H1 (cell line): Measurements from ENCODE around the gene FUT2. TPM values are rescaled to one million over a fixed set of nuclear protein-coding genes. Genes with fewer than 3 reads are reported as not detected.

ENCODE experiments used
- CTCF ChIA-PET: fragments of 300-600 bp; sonication (Branson Sonifier 250); formaldehyde crosslinking; loops from one replicate; lab custom pipeline; 2021; ENCODE audit not compliant: partially characterized antibody; lab: Charles Lee
- POLR2A ChIA-PET: fragments of 300-600 bp; sonication (Branson Sonifier 250); formaldehyde crosslinking; loops from one replicate; lab custom pipeline; 2021; ENCODE audit warnings: inconsistent platforms; ENCODE audit not compliant: partially characterized antibody; lab: Charles Lee
- DNase-seq, 2 experiments: peaks; one replicate each; pipeline versions ENCODE4 v3.0.0 to v3.0.0-alpha.2; 2010 to 2022; ENCODE audit warnings: low spot score in 2 of 2, low read depth in 1 of 2, mixed read lengths in 1 of 2
- FAIRE-seq: peaks from 2 replicates; lab custom pipeline; 2011; peaks lifted over from hg19 to GRCh38; lab: Jason Lieb, UNC
- H2AFZ ChIP-seq: 2 replicates; pipeline ENCODE4 v1.8.1; 2012; ENCODE audit warnings: low read length, inconsistent platforms
- H2AK5ac ChIP-seq: 2 replicates; pipeline ENCODE4 v1.6.1; 2013; ENCODE audit warnings: low read depth, low read length
- H2BK120ac ChIP-seq: replicated peaks from 2 replicates; pipeline ENCODE3; 2013; ENCODE audit warnings: low read depth, low read length, inconsistent platforms
- H2BK12ac ChIP-seq: 2 replicates; pipeline ENCODE4 v1.6.1; 2013; ENCODE audit warnings: low read depth, low read length
- H2BK15ac ChIP-seq: 2 replicates; pipeline ENCODE4 v1.6.1; 2013; ENCODE audit warnings: low read length
- H2BK20ac ChIP-seq: 2 replicates; pipeline ENCODE4 v1.6.1; 2013; ENCODE audit warnings: low read length
- H2BK5ac ChIP-seq: 2 replicates; pipeline ENCODE4 v1.6.1; 2013; ENCODE audit warnings: low read depth, low read length
- H3K14ac ChIP-seq: 2 replicates; pipeline ENCODE4 v1.6.1; 2013; ENCODE audit warnings: inconsistent platforms; ENCODE audit not compliant: insufficient read length
- H3K18ac ChIP-seq: 2 replicates; pipeline ENCODE4 v1.6.1; 2013; ENCODE audit warnings: low read length; ENCODE audit errors: extremely low read depth
- H3K23ac ChIP-seq: 2 replicates; pipeline ENCODE4 v1.6.1; 2013; ENCODE audit warnings: inconsistent platforms; ENCODE audit not compliant: insufficient read length
- H3K23me2 ChIP-seq: 2 replicates; pipeline ENCODE4 v1.6.1; 2013; ENCODE audit warnings: low read depth, low read length
- H3K27ac ChIP-seq: 2 replicates; pipeline ENCODE4 v1.6.1; 2011; ENCODE audit warnings: low read depth, low read length, inconsistent platforms
- H3K27me3 ChIP-seq, 4 experiments: replicated peaks in 1 of 4; 1 replicate in 1 of 4; 2 replicates in 3 of 4; pipeline versions ENCODE4 v1.6.1 to v1.8.1; 2011 to 2013; ENCODE audit warnings: low read length in 3 of 4, mild to moderate bottlenecking in 3 of 4, inconsistent platforms in 2 of 4, mixed read lengths in 2 of 4, moderate library complexity in 1 of 4; ENCODE audit not compliant: control insufficient read depth in 3 of 4, insufficient read depth in 3 of 4; ENCODE audit errors: extremely low read depth in 1 of 4
- H3K36me3 ChIP-seq, 4 experiments: 2 replicates each; pipeline versions ENCODE4 v1.6.1 to v1.8.1; 2011 to 2013; ENCODE audit warnings: mild to moderate bottlenecking in 4 of 4, low read length in 3 of 4, moderate library complexity in 2 of 4, control low read depth in 1 of 4, inconsistent platforms in 1 of 4; ENCODE audit not compliant: insufficient read depth in 4 of 4, control insufficient read depth in 2 of 4
- H3K4ac ChIP-seq: replicated peaks from 2 replicates; pipeline ENCODE3; 2013; ENCODE audit warnings: low read length, low read depth, mixed read lengths, inconsistent platforms; ENCODE audit not compliant: insufficient read length
- H3K4me1 ChIP-seq, 4 experiments: replicated peaks in 1 of 4; 1 replicate in 1 of 4; 2 replicates in 3 of 4; pipeline versions ENCODE4 v1.6.1 to v1.8.1; 2011 to 2013; ENCODE audit warnings: low read length in 3 of 4, inconsistent platforms in 2 of 4, mixed read lengths in 1 of 4; ENCODE audit not compliant: insufficient read depth in 4 of 4, control insufficient read depth in 3 of 4
- H3K4me2 ChIP-seq, 2 experiments: 2 replicates each; pipeline versions ENCODE4 v1.6.1 to v1.8.1; 2011 to 2013; ENCODE audit warnings: low read depth in 2 of 2, low read length in 2 of 2, control low read depth in 1 of 2, inconsistent platforms in 1 of 2, mild to moderate bottlenecking in 1 of 2; ENCODE audit not compliant: insufficient read depth in 1 of 2
- H3K4me3 ChIP-seq, 4 experiments: fragments of 200-600, 300-600 bp in 1 of 4; sonication (generic), shearing (Covaris generic), sonication (Bioruptor Twin) in 1 of 4; 2 replicates each; pipeline versions ENCODE4 v1.5.1 to v1.8.1; 2011 to 2016; ENCODE audit warnings: low read length in 4 of 4, low read depth in 3 of 4, control low read depth in 2 of 4, inconsistent platforms in 2 of 4, mild to moderate bottlenecking in 2 of 4, mixed read lengths in 1 of 4, moderate library complexity in 1 of 4; ENCODE audit not compliant: insufficient read depth in 2 of 4; ENCODE audit errors: extremely low read depth in 1 of 4
- H3K56ac ChIP-seq: replicated peaks from 2 replicates; pipeline ENCODE3; 2013; ENCODE audit warnings: low read depth, mild to moderate bottlenecking, mixed read lengths, low read length, inconsistent platforms; ENCODE audit not compliant: insufficient read length
- H3K79me1 ChIP-seq: 2 replicates; pipeline ENCODE4 v1.6.1; 2013; ENCODE audit warnings: low read depth, low read length, control low read depth
- H3K79me2 ChIP-seq, 2 experiments: 2 replicates each; pipeline versions ENCODE4 v1.6.1 to v1.8.1; 2012 to 2013; ENCODE audit warnings: low read length in 2 of 2, mild to moderate bottlenecking in 2 of 2, inconsistent platforms in 1 of 2; ENCODE audit not compliant: insufficient read depth in 2 of 2, control insufficient read depth in 1 of 2
- H3K9ac ChIP-seq, 4 experiments: replicated peaks in 1 of 4; 1 replicate in 1 of 4; 2 replicates in 3 of 4; pipeline versions ENCODE4 v1.6.1 to v1.8.1; 2011 to 2013; ENCODE audit warnings: low read depth in 3 of 4, low read length in 3 of 4, control low read depth in 2 of 4, mild to moderate bottlenecking in 2 of 4, moderate library complexity in 2 of 4, inconsistent platforms in 1 of 4; ENCODE audit errors: extremely low read depth in 1 of 4
- H3K9me3 ChIP-seq, 2 experiments: 2 replicates each; pipeline versions ENCODE4 v1.6.1 to v1.8.1; 2012 to 2013; ENCODE audit warnings: mild to moderate bottlenecking in 2 of 2, moderate library complexity in 2 of 2, control low read depth in 1 of 2, inconsistent platforms in 1 of 2, low read depth in 1 of 2, low read length in 1 of 2, mixed read lengths in 1 of 2; ENCODE audit not compliant: insufficient read depth in 2 of 2
- H4K20me1 ChIP-seq, 2 experiments: replicated peaks in 1 of 2; 2 replicates each; pipeline versions ENCODE3 to v1.8.1; 2011 to 2013; ENCODE audit warnings: inconsistent platforms in 2 of 2, low read length in 2 of 2, mild to moderate bottlenecking in 1 of 2; ENCODE audit not compliant: insufficient read depth in 2 of 2, control insufficient read depth in 1 of 2
- H4K5ac ChIP-seq: 2 replicates; pipeline ENCODE4 v1.6.1; 2013; ENCODE audit warnings: low read length, low read depth, mixed read lengths, inconsistent platforms; ENCODE audit not compliant: insufficient read length
- H4K8ac ChIP-seq: 2 replicates; pipeline ENCODE4 v1.8.0; 2013; ENCODE audit warnings: mild to moderate bottlenecking, moderate library complexity, low read length, inconsistent platforms; ENCODE audit not compliant: insufficient read depth; ENCODE audit errors: extremely low read depth
- H4K91ac ChIP-seq: replicated peaks from 2 replicates; pipeline ENCODE3; 2013; ENCODE audit warnings: low read length, mixed read lengths, inconsistent platforms; ENCODE audit not compliant: insufficient read length
- ASH2L ChIP-seq: fragments of 200-600, 300-600 bp; sonication (generic); IDR thresholded peaks from one replicate; pipeline ENCODE4 v1.7.1; 2017; ENCODE audit warnings: low read length
- BRCA1 ChIP-seq: IDR thresholded peaks from 2 replicates; pipeline ENCODE4 v1.6.1; 2012; ENCODE audit warnings: low read depth, low read length, improper control_type of control experiment
- CHD2 ChIP-seq: IDR thresholded peaks from 2 replicates; pipeline ENCODE4 v1.6.1; 2012; ENCODE audit warnings: low read length, improper control_type of control experiment
- CTBP2 ChIP-seq: IDR thresholded peaks from 2 replicates; pipeline ENCODE4 v1.7.0; 2011; ENCODE audit warnings: borderline replicate concordance, mild to moderate bottlenecking, moderate library complexity, mixed read lengths, low read length; ENCODE audit not compliant: insufficient read depth, insufficient read length
- CTCF ChIP-seq, 3 experiments: IDR thresholded peaks; 1 replicate in 2 of 3; 2 replicates in 1 of 3; pipeline versions ENCODE4 v1.5.1 to v1.6.1; 2011; ENCODE audit warnings: low read length in 3 of 3, mild to moderate bottlenecking in 3 of 3, inconsistent platforms in 2 of 3, low read depth in 1 of 3, moderate library complexity in 1 of 3; ENCODE audit not compliant: insufficient read depth in 1 of 3; ENCODE audit errors: control extremely low read depth in 1 of 3
- GABPA ChIP-seq: IDR thresholded peaks from 2 replicates; pipeline ENCODE4 v1.6.1; 2011; ENCODE audit warnings: mild to moderate bottlenecking, low read length, moderate library complexity, borderline replicate concordance; ENCODE audit not compliant: insufficient read depth
- KDM4A ChIP-seq: IDR thresholded peaks from one replicate; pipeline ENCODE4 v1.7.1; 2012; ENCODE audit warnings: low read depth, mild to moderate bottlenecking, moderate library complexity, low read length, inconsistent platforms; ENCODE audit not compliant: severe bottlenecking
- SP4 ChIP-seq: IDR thresholded peaks from 2 replicates; pipeline ENCODE4 v1.6.1; 2012; ENCODE audit warnings: low read length, inconsistent platforms
- USF2 ChIP-seq: IDR thresholded peaks from 2 replicates; pipeline ENCODE4 v1.6.1; 2011; ENCODE audit warnings: low read length, improper control_type of control experiment
- WGBS, 2 experiments: shearing (Covaris generic) in 1 of 2; methylation state at CpG; one replicate each; pipeline versions ENCODE4 v1.1.6 to v1.1.7; 2013 to 2015; ENCODE audit warnings: low lambda C conversion rate in 2 of 2, mixed read lengths in 2 of 2, inconsistent platforms in 1 of 2, low coverage in 1 of 2, missing lambda C conversion rate in 1 of 2; ENCODE audit not compliant: insufficient replicate concordance in 2 of 2, insufficient coverage in 1 of 2, insufficient read length in 1 of 2; ENCODE audit errors: extremely low coverage in 1 of 2, missing lambda C conversion rate in 1 of 2; 5-methylcytosine and 5-hydroxymethylcytosine counted together
- polyA plus RNA-seq, 7 experiments: library from polyadenylated mRNA; depleted of rRNA in 3 of 7; stranded (reverse) in 5 of 7; unstranded in 2 of 7; fragments of >200 nt in 5 of 7; fragments of 200-250 nt in 2 of 7; gene quantifications; 1 replicate in 5 of 7; 2 replicates in 1 of 7; 4 replicates in 1 of 7; pipeline versions ENCODE4 v1.2.1 to v1.2.3, GENCODE V29; 2011 to 2013; ENCODE audit warnings: missing spikeins in 2 of 7, mixed read lengths in 2 of 7
- total RNA-seq: library from RNA; stranded (reverse); fragmentation: NEBNext Ultra II Directional; extraction: Animal tissue kit (Norgen Biotek cat#: 25700); gene quantifications from 2 replicates; pipeline ENCODE4 v1.2.1, GENCODE V29; 2021

Gene FUT2
- total and polyA plus RNA-seq, 2 of the 8 experiments (the other 6 are each of a cell fraction or from before 2014, with no cell fraction given): 5.0 to 5.6 TPM

GRCh38 chr19:48750351-48750750, 54.6 kb downstream of the FUT2 start:
- Histone ChIP-seq H3K36me3 (peaks cover 11 to 30% (median 15%) of the 10 kb centered on the region in 4 experiments), H3K18ac (no peak overlapping the region), H3K23ac (no peak overlapping the region), H3K4me3 (no peak overlapping the region), H4K20me1 (peaks cover 3 to 7% of the 10 kb centered on the region in 2 experiments), H3K27me3 (no peaks in the 10 kb centered on the region), H2AFZ (no peak overlapping the region), H2BK20ac (no peak overlapping the region), H3K4ac (no peak overlapping the region), H3K56ac (no peak overlapping the region), H3K23me2 (peaks cover 15% of the 10 kb centered on the region), H3K79me1 (peaks cover 14% of the 10 kb centered on the region), H3K9me3 (no peaks in the 10 kb centered on the region), H3K4me1 (peaks cover 8 to 17% (median 14%) of the 10 kb centered on the region in 4 experiments), H3K14ac (no peak overlapping the region), H2BK15ac (no peak overlapping the region), H4K5ac (no peak overlapping the region), H2BK12ac (no peak overlapping the region), H3K4me2 (no peak overlapping the region; a peak in 1 of 4 replicates), H4K8ac (no peak overlapping the region; the same call in 1 of the 2 replicates), H2BK120ac (no peak overlapping the region), H3K79me2 (peaks cover 3 to 27% of the 10 kb centered on the region in 2 experiments; a peak in 3 of 4 replicates), H2BK5ac (no peak overlapping the region), H3K9ac (no peak overlapping the region), H3K27ac (no peak overlapping the region), H4K91ac (no peak overlapping the region), H2AK5ac (no peak overlapping the region)
- WGBS, 2 experiments: 95% methylated on average over 31 of the region's 31 CpGs; no CpG with 5 or more reads in 1 of the 2 experiments
- DNase-seq: no peak
- no peak for FAIRE-seq
- ChIA-PET CTCF (interaction anchor here (0.7 to 2.1 kb wide), 5 partner anchors 10 to 45 kb away, joined by 3 to 8 read pairs (median 3); no protein-coding TSS in a partner anchor), POLR2A (interaction anchor here (0.7 to 5.6 kb wide), 6 partner anchors 8 to 36 kb away, joined by 3 to 30 read pairs (median 7); no protein-coding TSS in a partner anchor)
- TF ChIP-seq CTBP2 (no peak), SP4 (no peak), CHD2 (no peak), KDM4A (no peak), BRCA1 (no peak), USF2 (no peak), ASH2L (no peak), GABPA (no peak), CTCF (IDR thresholded peaks at IDR 0.05; ENCODE audit: control extremely low read depth in 1 of 3, insufficient read depth in 1 of 3, low read depth in 1 of 3, low read length in 3 of 3) (no peak)
